Adrenal gland (tissue), 12 donors: ENCODE data around the gene PRKCA. TPM values are rescaled to one million over a fixed set of nuclear protein-coding genes. Genes with fewer than 3 reads are reported as not detected.

Experiments
- DNase-seq, 7 donors: peaks; one replicate each; pipeline ENCODE4 v3.0.0-alpha.2; 2019 to 2020
- H3K27ac ChIP-seq, 5 donors: fragments of 200-600 bp; sonication (generic) in 4 of 5; 1 replicate in 3 of 5; 2 replicates in 2 of 5; pipeline versions ENCODE4 v1.5.1 to v1.8.0; 2016 to 2020; ENCODE audit warnings: mild to moderate bottlenecking in 1 of 5
- H3K27me3 ChIP-seq: fragments of 200-600 bp; 2 replicates; pipeline ENCODE4 v1.8.0; 2021
- H3K36me3 ChIP-seq, 2 donors: fragments of 200-600 bp; replicated peaks in 1 of 2; 1 replicate in 1 of 2; 2 replicates in 1 of 2; pipeline versions ENCODE4 v1.5.1 to v1.8.0; 2018 to 2022
- H3K4me1 ChIP-seq, 2 donors: fragments of 200-600 bp; replicated peaks in 1 of 2; 1 replicate in 1 of 2; 2 replicates in 1 of 2; pipeline versions ENCODE4 v1.5.1 to v1.8.0; 2018 to 2021
- H3K4me3 ChIP-seq, 4 donors: fragments of 200-600 bp; sonication (generic) in 3 of 4; one replicate each; pipeline ENCODE4 v1.5.1; 2016 to 2018
- H3K9me3 ChIP-seq, 3 donors: fragments of 200-600 bp; sonication (generic) in 1 of 3; replicated peaks in 1 of 3; 1 replicate in 2 of 3; 2 replicates in 1 of 3; pipeline versions ENCODE4 v1.5.1 to v1.8.0; 2016 to 2021
- CTCF ChIP-seq, 6 experiments: fragments of 450-650 bp in 4 of 6; fragments of 200-600 bp in 2 of 6; sonication (generic) in 1 of 6; IDR thresholded peaks; 1 replicate in 5 of 6; 2 replicates in 1 of 6; pipeline versions ENCODE4 v1.5.1 to v1.8.0; 2016 to 2021; ENCODE audit warnings: antibody characterized with exemption in 6 of 6, mild to moderate bottlenecking in 2 of 6, moderate library complexity in 1 of 6
- POLR2A ChIP-seq, 2 donors: fragments of 450-650 bp; IDR thresholded peaks; one replicate each; pipeline ENCODE4 v1.6.1; 2017; ENCODE audit warnings: antibody characterized with exemption in 2 of 2, mild to moderate bottlenecking in 2 of 2, moderate library complexity in 1 of 2
- WGBS, 4 donors: extraction: QIAGEN DNeasy Blood & Tissue Kit in 2 of 4; methylation state at CpG; one replicate each; pipeline versions ENCODE4 v1.1.5 to v1.1.7; 2013 to 2017; 5-methylcytosine and 5-hydroxymethylcytosine counted together
- intact Hi-C, 2 donors: fragments of 100-400 bp; cut with DNase I; formaldehyde crosslinking; loops; one replicate each; pipeline versions ENCODE4 v1.14.1 to v1.15.0; 2022 to 2023
- polyA plus RNA-seq, 3 donors: library from polyadenylated mRNA; stranded (reverse); fragments of 200-250 nt in 2 of 3; fragments of 350-450 nt in 1 of 3; fragmentation: Illumina TruSeq in 1 of 3; extraction: RNeasy Lipid Tissue Mini Kit (QIAGEN cat#74804) in 1 of 3; gene quantifications; one replicate each; pipeline ENCODE4 v1.2.3, GENCODE V29; 2013 to 2014
- total RNA-seq, 9 donors: library from RNA; depleted of rRNA in 4 of 9; stranded (reverse); fragments of >200 nt in 4 of 9; fragments of 120-200 nt in 1 of 9; fragmentation: NEBNext Ultra II Directional in 1 of 9; extraction: Animal tissue kit (Norgen Biotek cat#: 25700) in 1 of 9; gene quantifications; one replicate each; pipeline versions ENCODE4 v1.1.0 to v1.2.4, GENCODE V29; 2013 to 2023
- donor health status: healthy with polysubstance abuse.
- donor health status: Bipolar disorder and iron deficiency.
- donor health status: DM: yes; HTN: yes; CAD: no.
- donor health status: DM: no; HTN: no; CAD: no.
- donor health status: DM: no; HTN: no; CAD: no.
- donor health status: DM: yes; HTN: yes; CAD: no.

Gene PRKCA
- total and polyA plus RNA-seq, 12 donors, result 15.1 to 202 (median 84.1) TPM

GRCh38 chr17:66689221-66689620 lies 386.8 kb downstream of the PRKCA start:
- WGBS, 4 donors, result 25 to 65% (median 38%) methylated on average over 2 of the region's 2 CpGs
- Histone ChIP-seq H3K4me3 (no peak overlapping the region), H3K4me1 (peaks cover 11 to 21% of the 10 kb centered on the region in 2 donors), H3K36me3 (peaks cover 0 to 11% of the 10 kb centered on the region in 2 donors), H3K9me3 (no peaks in the 10 kb centered on the region), H3K27ac (peak overlapping the region in 2 of 5 donors; percentile 20 to 23), H3K27me3 (no peaks in the 10 kb centered on the region)
- DNase-seq, result no peak
- intact Hi-C loops, result no loop called here
- TF ChIP-seq CTCF (IDR thresholded peaks at IDR 0.05) (no peak), POLR2A (IDR thresholded peaks at IDR 0.05) (no peak)

- no peak for TF ChIP-seq POLR2A (IDR thresholded peaks at IDR 0.05)
- TF ChIP-seq CTCF (IDR thresholded peaks at IDR 0.05), result no peak
- Histone ChIP-seq H3K27ac (peak overlapping the region in 2 of 5 donors; percentile 23 to 60), H3K27me3 (no peaks in the 10 kb centered on the region), H3K36me3 (peaks cover 0 to 11% of the 10 kb centered on the region in 2 donors), H3K4me1 (peaks cover 11 to 16% of the 10 kb centered on the region in 2 donors), H3K4me3 (no peak overlapping the region), H3K9me3 (no peaks in the 10 kb centered on the region)
- peak in 4 of 7 donors; percentile 34 to 68 (median 46) for DNase-seq
- WGBS, 4 donors, result 50 to 66% (median 52%) methylated on average over 7 of the region's 7 CpGs
- intact Hi-C loops, result no loop called here
Observed at GRCh38 chr17:66690166-66690565, 387.8 kb downstream of the PRKCA start.

GRCh38 chr17:66691644-66692420 lies 389.4 kb downstream of the PRKCA start:
- intact Hi-C loops, result no loop called here
- WGBS, 4 donors, result 54 to 65% (median 57%) methylated on average over 11 to 12 of the region's 12 CpGs
- peaks cover 0 to 11% of the 10 kb centered on the region in 2 donors for H3K36me3 ChIP-seq

GRCh38 chr17:66692421-66692690 lies 389.9 kb downstream of the PRKCA start:
- WGBS, 4 donors, result 53 to 96% (median 77%) methylated on average over 3 of the region's 3 CpGs
- Histone ChIP-seq H3K27me3 (no peaks in the 10 kb centered on the region), H3K36me3 (peaks cover 0 to 14% of the 10 kb centered on the region in 2 donors), H3K27ac (peak overlapping the region in 2 of 5 donors; percentile 66 to 78), H3K9me3 (no peaks in the 10 kb centered on the region), H3K4me1 (peaks cover 11 to 16% of the 10 kb centered on the region in 2 donors), H3K4me3 (no peak overlapping the region)
- intact Hi-C loops, result no loop called here
- no peak for DNase-seq
- TF ChIP-seq POLR2A (IDR thresholded peaks at IDR 0.05) (no peak), CTCF (IDR thresholded peaks at IDR 0.05) (no peak)

More at GRCh38 chr17:66691644-66692420, 389.4 kb downstream of the PRKCA start:
- Histone ChIP-seq H3K4me3 (no peak overlapping the region), H3K9me3 (no peaks in the 10 kb centered on the region), H3K27ac (peak overlapping the region in 2 of 5 donors; percentile 66 to 78), H3K4me1 (peaks cover 11 to 16% of the 10 kb centered on the region in 2 donors), H3K27me3 (no peaks in the 10 kb centered on the region)
- TF ChIP-seq POLR2A (IDR thresholded peaks at IDR 0.05) (no peak), CTCF (IDR thresholded peaks at IDR 0.05) (no peak)
- peak in 6 of 7 donors; percentile 32 to 69 (median 39) for DNase-seq
